Thyroid gland (tissue), 4 donors: Measurements from ENCODE around the gene CAMTA1.
"Not testable (repeated sequence)": the region's sequence is repeated elsewhere in the genome, so short reads cannot be mapped to it uniquely, and the experiment has no call there.

Source experiments
- POLR2A ChIP-seq, 2 donors: fragments of 450-650 bp; IDR thresholded peaks; one replicate each; pipeline ENCODE4 v1.6.1; 2017; ENCODE audit warnings: antibody characterized with exemption in 2 of 2, mild to moderate bottlenecking in 2 of 2, moderate library complexity in 1 of 2
- TF ChIP-seq, protein P1 (sequence below), 6 experiments: fragments of 200-600 bp in 3 of 6; fragments of 450-650 bp in 3 of 6; sonication (generic) in 3 of 6; IDR thresholded peaks; one replicate each; pipeline ENCODE4 v1.5.1; 2016 to 2019; ENCODE audit warnings: antibody characterized with exemption in 6 of 6, mild to moderate bottlenecking in 2 of 6, inconsistent platforms in 1 of 6, moderate library complexity in 1 of 6

DNA sequence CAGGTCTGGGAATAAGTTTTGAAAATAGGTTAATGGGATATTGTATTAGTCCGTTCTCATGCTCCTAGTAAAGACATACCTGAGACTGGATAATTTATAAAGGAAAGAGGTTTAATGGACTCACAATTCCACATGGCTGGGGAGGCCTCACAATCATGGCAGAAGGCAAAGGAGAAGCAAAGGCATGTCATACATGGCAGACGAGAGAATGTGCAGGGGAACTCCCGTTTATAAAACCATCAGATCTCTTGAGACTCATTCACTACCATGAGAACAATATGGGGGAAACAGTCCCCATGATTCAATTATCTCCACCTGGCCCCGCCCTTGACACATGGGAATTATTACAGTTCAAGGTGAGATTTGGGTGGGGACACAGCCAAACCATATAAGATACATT, 60.5 kb downstream of the CAMTA1 start:
- TF ChIP-seq, protein P1, sequence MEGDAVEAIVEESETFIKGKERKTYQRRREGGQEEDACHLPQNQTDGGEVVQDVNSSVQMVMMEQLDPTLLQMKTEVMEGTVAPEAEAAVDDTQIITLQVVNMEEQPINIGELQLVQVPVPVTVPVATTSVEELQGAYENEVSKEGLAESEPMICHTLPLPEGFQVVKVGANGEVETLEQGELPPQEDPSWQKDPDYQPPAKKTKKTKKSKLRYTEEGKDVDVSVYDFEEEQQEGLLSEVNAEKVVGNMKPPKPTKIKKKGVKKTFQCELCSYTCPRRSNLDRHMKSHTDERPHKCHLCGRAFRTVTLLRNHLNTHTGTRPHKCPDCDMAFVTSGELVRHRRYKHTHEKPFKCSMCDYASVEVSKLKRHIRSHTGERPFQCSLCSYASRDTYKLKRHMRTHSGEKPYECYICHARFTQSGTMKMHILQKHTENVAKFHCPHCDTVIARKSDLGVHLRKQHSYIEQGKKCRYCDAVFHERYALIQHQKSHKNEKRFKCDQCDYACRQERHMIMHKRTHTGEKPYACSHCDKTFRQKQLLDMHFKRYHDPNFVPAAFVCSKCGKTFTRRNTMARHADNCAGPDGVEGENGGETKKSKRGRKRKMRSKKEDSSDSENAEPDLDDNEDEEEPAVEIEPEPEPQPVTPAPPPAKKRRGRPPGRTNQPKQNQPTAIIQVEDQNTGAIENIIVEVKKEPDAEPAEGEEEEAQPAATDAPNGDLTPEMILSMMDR (IDR thresholded peaks at IDR 0.05) = not testable (repeated sequence)
- TF ChIP-seq POLR2A (IDR thresholded peaks at IDR 0.05) = not testable (repeated sequence)
